Measurements from ENCODE around the gene PHLDB2.

DNA sequence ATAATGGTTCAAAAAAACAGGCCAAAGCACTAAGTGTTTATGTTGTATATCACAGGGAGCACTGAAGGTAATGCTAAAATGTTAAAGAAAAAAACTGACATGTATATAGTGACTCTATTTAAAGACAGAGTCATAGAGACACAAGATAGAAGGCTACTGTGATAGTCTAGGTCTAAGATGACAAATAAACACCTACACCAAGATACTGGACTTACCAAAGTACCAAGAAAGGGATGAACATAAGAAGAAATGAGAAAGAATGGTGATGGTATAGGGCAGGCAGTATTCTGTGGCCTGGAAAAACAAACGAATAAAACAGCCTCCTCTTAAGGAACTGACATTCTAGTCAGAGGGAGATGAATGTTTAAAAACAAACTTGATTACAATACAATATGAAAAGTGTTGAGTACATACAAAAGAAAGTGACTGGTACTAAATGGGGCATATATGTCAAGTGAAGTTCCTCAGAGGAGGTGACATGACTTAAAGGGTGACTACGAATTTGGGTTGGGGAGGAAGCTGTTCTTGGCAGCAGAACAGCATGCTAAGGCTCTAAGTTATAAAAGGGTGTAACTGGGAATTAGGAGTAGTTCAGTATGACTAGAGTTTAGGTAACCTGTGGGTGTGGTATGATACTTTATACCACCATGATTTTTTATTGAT is 125.7 kb downstream of the PHLDB2 start:
- TF ChIP-seq, protein P1, sequence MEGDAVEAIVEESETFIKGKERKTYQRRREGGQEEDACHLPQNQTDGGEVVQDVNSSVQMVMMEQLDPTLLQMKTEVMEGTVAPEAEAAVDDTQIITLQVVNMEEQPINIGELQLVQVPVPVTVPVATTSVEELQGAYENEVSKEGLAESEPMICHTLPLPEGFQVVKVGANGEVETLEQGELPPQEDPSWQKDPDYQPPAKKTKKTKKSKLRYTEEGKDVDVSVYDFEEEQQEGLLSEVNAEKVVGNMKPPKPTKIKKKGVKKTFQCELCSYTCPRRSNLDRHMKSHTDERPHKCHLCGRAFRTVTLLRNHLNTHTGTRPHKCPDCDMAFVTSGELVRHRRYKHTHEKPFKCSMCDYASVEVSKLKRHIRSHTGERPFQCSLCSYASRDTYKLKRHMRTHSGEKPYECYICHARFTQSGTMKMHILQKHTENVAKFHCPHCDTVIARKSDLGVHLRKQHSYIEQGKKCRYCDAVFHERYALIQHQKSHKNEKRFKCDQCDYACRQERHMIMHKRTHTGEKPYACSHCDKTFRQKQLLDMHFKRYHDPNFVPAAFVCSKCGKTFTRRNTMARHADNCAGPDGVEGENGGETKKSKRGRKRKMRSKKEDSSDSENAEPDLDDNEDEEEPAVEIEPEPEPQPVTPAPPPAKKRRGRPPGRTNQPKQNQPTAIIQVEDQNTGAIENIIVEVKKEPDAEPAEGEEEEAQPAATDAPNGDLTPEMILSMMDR (IDR thresholded peaks at IDR 0.05): no peak
- TF ChIP-seq POLR2A (IDR thresholded peaks at IDR 0.05): no peak

Measured in uterus (tissue), 2 donors.